ENCODE results near the gene ADAMTS3.

The ADAMTS3 gene

DNA sequence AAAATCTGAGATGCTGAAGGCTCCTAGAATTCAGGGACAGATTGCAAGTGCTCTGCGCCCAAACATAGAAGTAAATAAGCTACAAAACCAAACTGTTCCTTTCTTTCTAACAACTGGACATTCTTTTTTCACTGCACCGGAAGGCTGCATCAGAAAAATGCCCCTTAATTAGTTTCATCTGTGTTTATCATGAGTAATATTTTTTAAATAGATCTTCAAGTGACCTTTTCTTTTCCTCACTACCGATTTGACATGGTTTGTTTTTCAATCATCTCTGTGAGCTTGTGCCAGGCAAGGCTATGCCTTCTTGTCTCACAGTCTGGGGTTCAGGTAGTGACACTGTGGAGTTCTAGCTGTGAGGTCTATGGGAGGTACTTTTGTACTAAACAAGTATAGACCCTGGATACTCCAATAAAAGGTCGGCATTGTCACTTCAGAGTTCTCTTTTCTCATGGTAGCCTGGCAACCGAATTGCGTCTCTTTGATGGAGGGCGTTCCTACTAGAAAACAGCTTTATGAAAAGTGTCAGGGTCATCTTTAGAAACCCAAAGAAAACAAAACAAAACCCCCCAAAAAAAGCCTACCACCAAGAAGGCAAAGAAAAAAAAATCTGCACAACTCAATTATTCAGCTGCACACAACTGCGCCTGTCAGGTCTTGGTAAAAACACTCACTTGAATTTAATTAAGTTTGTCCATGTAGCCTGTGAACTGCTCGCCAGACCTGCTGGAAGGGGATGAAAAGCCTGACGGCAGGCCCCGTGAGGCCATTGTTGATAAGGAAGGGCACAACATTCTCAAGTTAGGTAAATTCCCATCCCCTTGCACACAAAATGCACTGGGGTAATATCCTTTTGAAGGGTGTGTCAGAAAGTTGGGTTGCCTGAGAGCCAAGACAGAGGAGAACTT lies 22.8 kb upstream of the ADAMTS3 start:
- no peaks in the 10 kb centered on the region for H3K4me1 Mint-ChIP-seq
- TF ChIP-seq, protein P1, sequence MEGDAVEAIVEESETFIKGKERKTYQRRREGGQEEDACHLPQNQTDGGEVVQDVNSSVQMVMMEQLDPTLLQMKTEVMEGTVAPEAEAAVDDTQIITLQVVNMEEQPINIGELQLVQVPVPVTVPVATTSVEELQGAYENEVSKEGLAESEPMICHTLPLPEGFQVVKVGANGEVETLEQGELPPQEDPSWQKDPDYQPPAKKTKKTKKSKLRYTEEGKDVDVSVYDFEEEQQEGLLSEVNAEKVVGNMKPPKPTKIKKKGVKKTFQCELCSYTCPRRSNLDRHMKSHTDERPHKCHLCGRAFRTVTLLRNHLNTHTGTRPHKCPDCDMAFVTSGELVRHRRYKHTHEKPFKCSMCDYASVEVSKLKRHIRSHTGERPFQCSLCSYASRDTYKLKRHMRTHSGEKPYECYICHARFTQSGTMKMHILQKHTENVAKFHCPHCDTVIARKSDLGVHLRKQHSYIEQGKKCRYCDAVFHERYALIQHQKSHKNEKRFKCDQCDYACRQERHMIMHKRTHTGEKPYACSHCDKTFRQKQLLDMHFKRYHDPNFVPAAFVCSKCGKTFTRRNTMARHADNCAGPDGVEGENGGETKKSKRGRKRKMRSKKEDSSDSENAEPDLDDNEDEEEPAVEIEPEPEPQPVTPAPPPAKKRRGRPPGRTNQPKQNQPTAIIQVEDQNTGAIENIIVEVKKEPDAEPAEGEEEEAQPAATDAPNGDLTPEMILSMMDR (IDR thresholded peaks at IDR 0.05; ENCODE audit: unreplicated experiment in 3 of 3) = no peak
- H3K36me3 Mint-ChIP-seq (ENCODE audit: low read depth) = no peaks in the 10 kb centered on the region
- H3K9me3 Mint-ChIP-seq = peaks cover 8% of the 10 kb centered on the region
- no peak overlapping the region for H3K4me3 Mint-ChIP-seq
- no peaks in the 10 kb centered on the region for H3K27me3 Mint-ChIP-seq (ENCODE audit: low read depth)
- H3K27ac Mint-ChIP-seq = no peak overlapping the region

DNA sequence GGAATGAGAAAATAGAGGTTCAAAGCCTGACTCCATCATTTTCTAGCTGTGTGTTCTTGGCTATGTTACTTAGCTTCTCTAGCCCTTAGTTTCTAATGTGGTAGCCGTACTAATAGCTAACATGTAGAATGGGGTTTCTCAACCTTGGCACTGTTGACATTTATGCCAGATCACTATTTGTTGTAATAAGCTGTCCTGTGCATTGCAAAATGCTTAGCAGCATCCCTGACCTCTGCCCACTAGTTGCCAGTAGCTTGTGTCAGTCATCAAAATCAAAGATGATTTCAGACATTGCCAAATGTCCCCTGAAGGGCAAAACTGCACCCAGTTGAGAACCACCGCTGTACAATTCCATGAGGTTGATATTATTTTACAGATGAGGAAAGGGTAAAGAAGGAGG lies 18.3 kb upstream of the ADAMTS3 start:
- TF ChIP-seq, protein P1 (IDR thresholded peaks at IDR 0.05; ENCODE audit: unreplicated experiment in 3 of 3) = no peak
- Mint-ChIP-seq H3K27me3 (ENCODE audit: low read depth) (no peaks in the 10 kb centered on the region), H3K4me1 (no peaks in the 10 kb centered on the region), H3K27ac (no peak overlapping the region), H3K36me3 (ENCODE audit: low read depth) (no peaks in the 10 kb centered on the region), H3K4me3 (no peak overlapping the region), H3K9me3 (no peaks in the 10 kb centered on the region)

DNA sequence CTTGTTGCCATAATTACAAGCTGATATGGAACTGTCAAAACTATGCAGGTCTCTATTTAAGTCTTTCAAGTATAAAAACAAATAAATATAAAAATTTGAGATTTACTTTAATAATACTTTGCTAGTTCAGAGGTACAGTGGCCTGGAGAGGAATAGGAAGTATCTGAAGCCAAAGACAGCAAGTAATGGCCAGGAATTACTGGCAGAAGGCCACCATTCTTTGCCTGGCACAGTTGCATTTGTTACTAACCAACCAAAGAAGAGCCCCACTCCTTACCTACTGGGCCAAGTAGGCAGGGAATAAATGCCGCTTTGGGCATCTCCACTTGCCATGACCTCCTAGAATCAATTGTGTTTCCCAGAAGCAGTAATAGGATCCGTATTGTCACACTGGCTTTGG lies 13.8 kb upstream of the ADAMTS3 start:
- TF ChIP-seq, protein P1 (IDR thresholded peaks at IDR 0.05; ENCODE audit: unreplicated experiment in 3 of 3) = no peak
- no peak overlapping the region for H3K4me3 Mint-ChIP-seq
- no peaks in the 10 kb centered on the region for H3K27me3 Mint-ChIP-seq (ENCODE audit: low read depth)
- H3K4me1 Mint-ChIP-seq = no peaks in the 10 kb centered on the region
- no peak overlapping the region for H3K27ac Mint-ChIP-seq
- H3K36me3 Mint-ChIP-seq (ENCODE audit: low read depth) = no peaks in the 10 kb centered on the region
- no peaks in the 10 kb centered on the region for H3K9me3 Mint-ChIP-seq

DNA sequence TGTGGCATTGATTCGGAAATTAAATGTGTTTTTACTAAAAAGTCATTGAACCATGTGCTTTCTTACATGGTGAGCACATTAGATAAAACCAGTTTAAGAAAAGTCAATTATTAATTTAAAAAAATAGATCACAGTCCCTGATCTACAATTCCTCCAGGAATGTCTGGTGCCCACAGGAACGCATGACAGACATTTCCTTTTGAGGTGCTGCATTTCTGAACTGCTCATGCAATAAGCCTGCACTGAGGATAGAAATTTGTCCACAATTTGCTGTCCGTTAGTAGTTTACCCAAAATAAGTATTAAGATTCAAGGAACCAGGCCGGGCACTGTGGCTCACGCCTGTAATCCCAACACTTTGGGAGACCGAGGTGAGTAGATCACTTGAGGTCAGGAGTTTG lies 8.2 kb upstream of the ADAMTS3 start:
- H3K4me3 Mint-ChIP-seq = no peak overlapping the region
- H3K9me3 Mint-ChIP-seq = no peaks in the 10 kb centered on the region
- H3K36me3 Mint-ChIP-seq (ENCODE audit: low read depth) = no peaks in the 10 kb centered on the region
- peak overlapping the region in 2 of 3 experiments; percentile 30 to 78 for H3K27ac Mint-ChIP-seq
- H3K27me3 Mint-ChIP-seq (ENCODE audit: low read depth) = no peaks in the 10 kb centered on the region
- TF ChIP-seq, protein P1 (IDR thresholded peaks at IDR 0.05; ENCODE audit: unreplicated experiment in 3 of 3) = no peak
- H3K4me1 Mint-ChIP-seq = no peaks in the 10 kb centered on the region

DNA sequence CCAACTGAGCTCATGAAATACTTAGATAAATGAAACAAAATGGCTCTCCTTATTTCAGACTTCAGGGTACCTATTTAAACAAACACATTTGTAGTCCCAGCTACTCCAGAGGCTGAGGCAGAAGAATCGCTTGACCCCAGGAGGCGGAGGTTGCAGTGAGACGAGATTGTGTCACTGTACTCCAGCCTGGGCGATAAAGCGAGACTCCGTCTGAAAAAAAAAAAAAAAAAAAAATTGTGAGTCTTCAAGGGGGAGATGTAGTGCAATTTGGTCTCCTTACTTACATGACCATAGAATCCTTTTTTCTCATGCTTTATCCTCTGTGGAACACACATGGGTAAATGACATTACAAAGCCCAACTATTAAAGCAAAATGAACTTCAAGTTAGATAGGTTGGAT lies 2.3 kb upstream of the ADAMTS3 start:
- Mint-ChIP-seq H3K9me3 (no peaks in the 10 kb centered on the region), H3K27me3 (ENCODE audit: low read depth) (no peaks in the 10 kb centered on the region), H3K36me3 (ENCODE audit: low read depth) (no peaks in the 10 kb centered on the region), H3K27ac (no peak overlapping the region), H3K4me1 (peaks cover 20% of the 10 kb centered on the region), H3K4me3 (peak overlapping the region in 1 of 3 experiments; percentile 19)
- TF ChIP-seq, protein P1 (IDR thresholded peaks at IDR 0.05; ENCODE audit: unreplicated experiment in 3 of 3) = no peak

Measured in nephron (organoid).